GM23338 (cell line): Measurements from ENCODE around the gene EIF5A2. TPM values are rescaled to one million over a fixed set of nuclear protein-coding genes. Genes with fewer than 3 reads are reported as not detected.

Source experiments
- ATAC-seq: fragments of 200-7000 bp; cut with Tn5 transposase; 3 replicates; pipeline ENCODE4 v1.9.1; 2020
- DNase-seq: peaks from one replicate; pipeline ENCODE4 v3.0.0-alpha.2; 2015; ENCODE audit warnings: low spot score
- H2AFZ ChIP-seq: fragments of 200-600 bp; sonication (generic); 2 replicates; pipeline ENCODE4 v1.8.0; 2016; ENCODE audit warnings: antibody characterized with exemption, mild to moderate bottlenecking, moderate library complexity
- H3F3A ChIP-seq: fragments of 200-600 bp; sonication (generic); replicated peaks from 2 replicates; pipeline ENCODE4 v1.8.0; 2017; ENCODE audit warnings: antibody characterized with exemption, mixed run types, low read depth
- H3K27ac ChIP-seq: fragments of 200-600 bp; sonication (generic); 2 replicates; pipeline ENCODE4 v1.6.1; 2016; ENCODE audit warnings: low read depth
- H3K27me3 ChIP-seq: fragments of 200-600 bp; sonication (generic); 2 replicates; pipeline ENCODE4 v1.8.0; 2016; ENCODE audit warnings: mild to moderate bottlenecking, mixed run types, moderate library complexity; ENCODE audit not compliant: insufficient read depth
- H3K36me3 ChIP-seq: fragments of 200-600 bp; sonication (generic); 2 replicates; pipeline ENCODE4 v1.8.0; 2016; ENCODE audit warnings: mild to moderate bottlenecking; ENCODE audit not compliant: insufficient read depth
- H3K4me1 ChIP-seq: fragments of 200-600 bp; sonication (generic); 2 replicates; pipeline ENCODE4 v1.8.0; 2016; ENCODE audit warnings: mild to moderate bottlenecking, moderate library complexity; ENCODE audit not compliant: insufficient read depth
- H3K4me2 ChIP-seq: fragments of 200-600 bp; sonication (generic); 2 replicates; pipeline ENCODE4 v1.7.1; 2017; ENCODE audit warnings: mixed run types
- H3K4me3 ChIP-seq: fragments of 200-600 bp; sonication (generic); 2 replicates; pipeline ENCODE4 v1.6.1; 2016; ENCODE audit warnings: mixed run types
- H3K79me2 ChIP-seq: fragments of 200-600 bp; sonication (generic); replicated peaks from 2 replicates; pipeline ENCODE4 v1.8.0; 2017; ENCODE audit warnings: mild to moderate bottlenecking; ENCODE audit not compliant: insufficient read depth
- H3K9me2 ChIP-seq: fragments of 200-600 bp; sonication (generic); 2 replicates; pipeline ENCODE4 v1.8.0; 2017; ENCODE audit not compliant: insufficient read depth
- H4K20me1 ChIP-seq: fragments of 200-600 bp; sonication (generic); replicated peaks from 2 replicates; pipeline ENCODE4 v1.8.0; 2017; ENCODE audit warnings: mild to moderate bottlenecking; ENCODE audit not compliant: insufficient read depth
- H3K27ac Mint-ChIP-seq: 2 replicates; pipeline ENCODE4 v1.8.0; 2020; ENCODE audit warnings: inconsistent platforms, mild to moderate bottlenecking, moderate library complexity, mixed read lengths
- H3K27me3 Mint-ChIP-seq: 3 replicates; pipeline ENCODE4 v1.8.0; 2022; ENCODE audit warnings: low read depth, mild to moderate bottlenecking, moderate library complexity, mixed read lengths, inconsistent platforms; ENCODE audit not compliant: insufficient read depth, poor library complexity
- H3K36me3 Mint-ChIP-seq: 3 replicates; pipeline ENCODE4 v1.8.0; 2021; ENCODE audit warnings: low read depth, mild to moderate bottlenecking, inconsistent platforms, moderate library complexity, mixed read lengths
- H3K4me1 Mint-ChIP-seq: 3 replicates; pipeline ENCODE4 v1.8.0; 2020; ENCODE audit warnings: mild to moderate bottlenecking, inconsistent platforms, mixed read lengths
- H3K4me3 Mint-ChIP-seq: 3 replicates; pipeline ENCODE4 v1.8.0; 2021; ENCODE audit warnings: moderate library complexity, mild to moderate bottlenecking, inconsistent platforms, mixed read lengths
- H3K9me3 Mint-ChIP-seq: 3 replicates; pipeline ENCODE4 v1.8.0; 2020; ENCODE audit warnings: moderate library complexity, mild to moderate bottlenecking, inconsistent platforms, mixed read lengths
- CREB1 ChIP-seq: fragments of 250-450 bp; sonication (Bioruptor Pico); IDR thresholded peaks from 2 replicates; pipeline ENCODE4 v1.5.0; 2020; ENCODE audit warnings: low read depth, mild to moderate bottlenecking, moderate library complexity
- EZH2 ChIP-seq: fragments of 200-600 bp; sonication (generic); IDR thresholded peaks from one replicate; pipeline ENCODE4 v1.8.0; 2017; ENCODE audit warnings: antibody characterized with exemption, mild to moderate bottlenecking, low read depth; ENCODE audit not compliant: unreplicated experiment
- EZH2phosphoT487 ChIP-seq: fragments of 200-600 bp; sonication (generic); IDR thresholded peaks from one replicate; pipeline ENCODE4 v1.8.1; 2018; ENCODE audit warnings: antibody characterized with exemption; ENCODE audit not compliant: unreplicated experiment
- JUNB ChIP-seq: IDR thresholded peaks from one replicate; pipeline ENCODE4 v1.6.1; 2016; ENCODE audit warnings: antibody characterized with exemption; ENCODE audit not compliant: unreplicated experiment
- NANOG ChIP-seq: IDR thresholded peaks from 2 replicates; pipeline ENCODE4 v1.6.1; 2016; ENCODE audit warnings: antibody characterized with exemption, borderline replicate concordance
- POLR2AphosphoS5 ChIP-seq: IDR thresholded peaks from 2 replicates; pipeline ENCODE4 v1.6.1; 2016; ENCODE audit warnings: antibody characterized with exemption, low read depth
- STAT1 ChIP-seq: IDR thresholded peaks from one replicate; pipeline ENCODE4 v1.6.1; 2016; ENCODE audit warnings: antibody characterized with exemption; ENCODE audit not compliant: unreplicated experiment
- ZNF114 ChIP-seq: fragments of 250-450 bp; sonication (Bioruptor Pico); IDR thresholded peaks from 2 replicates; pipeline ENCODE4 v1.5.0; 2020; ENCODE audit warnings: mild to moderate bottlenecking, moderate library complexity
- ZNF331 ChIP-seq: fragments of 250-450 bp; sonication (Bioruptor Pico); IDR thresholded peaks from 2 replicates; pipeline ENCODE4 v1.5.0; 2020; ENCODE audit warnings: low read depth, mild to moderate bottlenecking, moderate library complexity
- polyA plus RNA-seq: library from polyadenylated mRNA; unstranded; fragments of >200 nt; fragmentation: Nextera tagmentation; extraction: Ambion mirVana; gene quantifications from 2 replicates; pipeline ENCODE4 v1.2.1, GENCODE V29; 2016
- total RNA-seq: library from RNA; depleted of rRNA; stranded (reverse); fragments of >200 nt; shearing (Covaris generic); gene quantifications from 2 replicates; pipeline ENCODE4 v1.2.3, GENCODE V29; 2014
- TF ChIP-seq, protein P1 (sequence below): IDR thresholded peaks from 2 replicates; pipeline ENCODE4 v1.6.1; 2016; ENCODE audit warnings: antibody characterized with exemption
- TF ChIP-seq, protein P2 (sequence below), 2 experiments: fragments of 200-600 bp in 1 of 2; sonication (generic) in 1 of 2; conservative IDR thresholded peaks; 2 replicates each; pipeline versions ENCODE4 v1.5.1 to v1.6.1; 2016 to 2017; ENCODE audit warnings: antibody characterized with exemption in 2 of 2, low read depth in 2 of 2, mild to moderate bottlenecking in 2 of 2, moderate library complexity in 1 of 2
- TF ChIP-seq, protein P3 (sequence below): fragments of 250-450 bp; sonication (Bioruptor Pico); IDR thresholded peaks from 2 replicates; pipeline ENCODE4 v1.5.0; 2020; ENCODE audit warnings: mild to moderate bottlenecking, moderate library complexity
- TF ChIP-seq, protein P4 (sequence below): IDR thresholded peaks from one replicate; pipeline ENCODE4 v1.6.1; 2018; ENCODE audit warnings: antibody characterized with exemption; ENCODE audit not compliant: unreplicated experiment

Gene EIF5A2
- total and polyA plus RNA-seq, 2 experiments from 2014 or later, result 5.9 to 11.7 TPM

DNA sequence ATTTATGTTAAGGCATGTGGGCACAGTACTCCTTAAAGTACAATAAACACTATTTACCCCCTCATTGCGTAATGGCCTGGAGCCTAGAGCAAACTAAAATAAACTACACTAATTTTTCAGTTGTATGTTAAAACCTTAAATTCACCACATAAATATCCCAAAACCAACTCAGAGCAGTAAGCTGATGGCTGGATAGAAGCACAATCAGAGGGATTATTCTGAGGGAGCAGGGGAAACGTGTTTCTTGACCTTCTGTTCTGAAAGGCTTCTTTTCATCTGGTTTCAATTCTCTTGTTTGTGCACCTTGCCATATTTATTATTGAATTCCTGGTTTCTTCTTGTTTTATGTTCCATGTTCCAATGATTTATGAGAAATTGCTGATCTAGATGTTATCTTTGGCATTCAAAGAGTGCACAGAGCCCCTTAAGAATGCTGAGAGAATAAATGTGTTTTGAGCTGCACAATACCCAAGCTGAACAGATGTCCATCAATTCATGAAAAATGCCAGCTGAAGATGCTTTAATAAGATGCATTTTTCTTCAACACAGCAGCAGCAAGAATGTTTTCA lies 68.1 kb downstream of the EIF5A2 start:
- TF ChIP-seq, protein P1, sequence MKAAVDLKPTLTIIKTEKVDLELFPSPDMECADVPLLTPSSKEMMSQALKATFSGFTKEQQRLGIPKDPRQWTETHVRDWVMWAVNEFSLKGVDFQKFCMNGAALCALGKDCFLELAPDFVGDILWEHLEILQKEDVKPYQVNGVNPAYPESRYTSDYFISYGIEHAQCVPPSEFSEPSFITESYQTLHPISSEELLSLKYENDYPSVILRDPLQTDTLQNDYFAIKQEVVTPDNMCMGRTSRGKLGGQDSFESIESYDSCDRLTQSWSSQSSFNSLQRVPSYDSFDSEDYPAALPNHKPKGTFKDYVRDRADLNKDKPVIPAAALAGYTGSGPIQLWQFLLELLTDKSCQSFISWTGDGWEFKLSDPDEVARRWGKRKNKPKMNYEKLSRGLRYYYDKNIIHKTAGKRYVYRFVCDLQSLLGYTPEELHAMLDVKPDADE, result no peak
- TF ChIP-seq POLR2AphosphoS5 (no peak), JUNB (no peak), STAT1 (no peak), ZNF114 (CRISPR knock-in tag) (no peak), ZNF331 (CRISPR knock-in tag) (no peak), NANOG (no peak), EZH2 (no peak), CREB1 (CRISPR knock-in tag) (no peak), EZH2phosphoT487 (no peak)
- TF ChIP-seq, protein P2, sequence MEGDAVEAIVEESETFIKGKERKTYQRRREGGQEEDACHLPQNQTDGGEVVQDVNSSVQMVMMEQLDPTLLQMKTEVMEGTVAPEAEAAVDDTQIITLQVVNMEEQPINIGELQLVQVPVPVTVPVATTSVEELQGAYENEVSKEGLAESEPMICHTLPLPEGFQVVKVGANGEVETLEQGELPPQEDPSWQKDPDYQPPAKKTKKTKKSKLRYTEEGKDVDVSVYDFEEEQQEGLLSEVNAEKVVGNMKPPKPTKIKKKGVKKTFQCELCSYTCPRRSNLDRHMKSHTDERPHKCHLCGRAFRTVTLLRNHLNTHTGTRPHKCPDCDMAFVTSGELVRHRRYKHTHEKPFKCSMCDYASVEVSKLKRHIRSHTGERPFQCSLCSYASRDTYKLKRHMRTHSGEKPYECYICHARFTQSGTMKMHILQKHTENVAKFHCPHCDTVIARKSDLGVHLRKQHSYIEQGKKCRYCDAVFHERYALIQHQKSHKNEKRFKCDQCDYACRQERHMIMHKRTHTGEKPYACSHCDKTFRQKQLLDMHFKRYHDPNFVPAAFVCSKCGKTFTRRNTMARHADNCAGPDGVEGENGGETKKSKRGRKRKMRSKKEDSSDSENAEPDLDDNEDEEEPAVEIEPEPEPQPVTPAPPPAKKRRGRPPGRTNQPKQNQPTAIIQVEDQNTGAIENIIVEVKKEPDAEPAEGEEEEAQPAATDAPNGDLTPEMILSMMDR (conservative IDR thresholded peaks at IDR 0.05; ENCODE audit: low read depth in 2 of 2), result no peak
- TF ChIP-seq, protein P3, sequence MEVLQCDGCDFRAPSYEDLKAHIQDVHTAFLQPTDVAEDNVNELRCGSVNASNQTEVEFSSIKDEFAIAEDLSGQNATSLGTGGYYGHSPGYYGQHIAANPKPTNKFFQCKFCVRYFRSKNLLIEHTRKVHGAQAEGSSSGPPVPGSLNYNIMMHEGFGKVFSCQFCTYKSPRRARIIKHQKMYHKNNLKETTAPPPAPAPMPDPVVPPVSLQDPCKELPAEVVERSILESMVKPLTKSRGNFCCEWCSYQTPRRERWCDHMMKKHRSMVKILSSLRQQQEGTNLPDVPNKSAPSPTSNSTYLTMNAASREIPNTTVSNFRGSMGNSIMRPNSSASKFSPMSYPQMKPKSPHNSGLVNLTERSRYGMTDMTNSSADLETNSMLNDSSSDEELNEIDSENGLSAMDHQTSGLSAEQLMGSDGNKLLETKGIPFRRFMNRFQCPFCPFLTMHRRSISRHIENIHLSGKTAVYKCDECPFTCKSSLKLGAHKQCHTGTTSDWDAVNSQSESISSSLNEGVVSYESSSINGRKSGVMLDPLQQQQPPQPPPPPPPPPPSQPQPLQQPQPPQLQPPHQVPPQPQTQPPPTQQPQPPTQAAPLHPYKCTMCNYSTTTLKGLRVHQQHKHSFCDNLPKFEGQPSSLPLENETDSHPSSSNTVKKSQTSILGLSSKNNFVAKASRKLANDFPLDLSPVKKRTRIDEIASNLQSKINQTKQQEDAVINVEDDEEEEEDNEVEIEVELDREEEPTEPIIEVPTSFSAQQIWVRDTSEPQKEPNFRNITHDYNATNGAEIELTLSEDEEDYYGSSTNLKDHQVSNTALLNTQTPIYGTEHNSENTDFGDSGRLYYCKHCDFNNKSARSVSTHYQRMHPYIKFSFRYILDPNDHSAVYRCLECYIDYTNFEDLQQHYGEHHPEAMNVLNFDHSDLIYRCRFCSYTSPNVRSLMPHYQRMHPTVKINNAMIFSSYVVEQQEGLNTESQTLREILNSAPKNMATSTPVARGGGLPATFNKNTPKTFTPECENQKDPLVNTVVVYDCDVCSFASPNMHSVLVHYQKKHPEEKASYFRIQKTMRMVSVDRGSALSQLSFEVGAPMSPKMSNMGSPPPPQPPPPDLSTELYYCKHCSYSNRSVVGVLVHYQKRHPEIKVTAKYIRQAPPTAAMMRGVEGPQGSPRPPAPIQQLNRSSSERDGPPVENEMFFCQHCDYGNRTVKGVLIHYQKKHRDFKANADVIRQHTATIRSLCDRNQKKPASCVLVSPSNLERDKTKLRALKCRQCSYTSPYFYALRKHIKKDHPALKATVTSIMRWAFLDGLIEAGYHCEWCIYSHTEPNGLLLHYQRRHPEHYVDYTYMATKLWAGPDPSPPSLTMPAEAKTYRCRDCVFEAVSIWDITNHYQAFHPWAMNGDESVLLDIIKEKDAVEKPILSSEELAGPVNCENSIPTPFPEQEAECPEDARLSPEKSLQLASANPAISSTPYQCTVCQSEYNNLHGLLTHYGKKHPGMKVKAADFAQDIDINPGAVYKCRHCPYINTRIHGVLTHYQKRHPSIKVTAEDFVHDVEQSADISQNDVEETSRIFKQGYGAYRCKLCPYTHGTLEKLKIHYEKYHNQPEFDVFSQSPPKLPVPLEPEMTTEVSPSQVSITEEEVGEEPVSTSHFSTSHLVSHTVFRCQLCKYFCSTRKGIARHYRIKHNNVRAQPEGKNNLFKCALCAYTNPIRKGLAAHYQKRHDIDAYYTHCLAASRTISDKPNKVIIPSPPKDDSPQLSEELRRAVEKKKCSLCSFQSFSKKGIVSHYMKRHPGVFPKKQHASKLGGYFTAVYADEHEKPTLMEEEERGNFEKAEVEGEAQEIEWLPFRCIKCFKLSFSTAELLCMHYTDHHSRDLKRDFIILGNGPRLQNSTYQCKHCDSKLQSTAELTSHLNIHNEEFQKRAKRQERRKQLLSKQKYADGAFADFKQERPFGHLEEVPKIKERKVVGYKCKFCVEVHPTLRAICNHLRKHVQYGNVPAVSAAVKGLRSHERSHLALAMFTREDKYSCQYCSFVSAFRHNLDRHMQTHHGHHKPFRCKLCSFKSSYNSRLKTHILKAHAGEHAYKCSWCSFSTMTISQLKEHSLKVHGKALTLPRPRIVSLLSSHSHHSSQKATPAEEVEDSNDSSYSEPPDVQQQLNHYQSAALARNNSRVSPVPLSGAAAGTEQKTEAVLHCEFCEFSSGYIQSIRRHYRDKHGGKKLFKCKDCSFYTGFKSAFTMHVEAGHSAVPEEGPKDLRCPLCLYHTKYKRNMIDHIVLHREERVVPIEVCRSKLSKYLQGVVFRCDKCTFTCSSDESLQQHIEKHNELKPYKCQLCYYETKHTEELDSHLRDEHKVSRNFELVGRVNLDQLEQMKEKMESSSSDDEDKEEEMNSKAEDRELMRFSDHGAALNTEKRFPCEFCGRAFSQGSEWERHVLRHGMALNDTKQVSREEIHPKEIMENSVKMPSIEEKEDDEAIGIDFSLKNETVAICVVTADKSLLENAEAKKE (CRISPR knock-in tag), result no peak
- TF ChIP-seq, protein P4, sequence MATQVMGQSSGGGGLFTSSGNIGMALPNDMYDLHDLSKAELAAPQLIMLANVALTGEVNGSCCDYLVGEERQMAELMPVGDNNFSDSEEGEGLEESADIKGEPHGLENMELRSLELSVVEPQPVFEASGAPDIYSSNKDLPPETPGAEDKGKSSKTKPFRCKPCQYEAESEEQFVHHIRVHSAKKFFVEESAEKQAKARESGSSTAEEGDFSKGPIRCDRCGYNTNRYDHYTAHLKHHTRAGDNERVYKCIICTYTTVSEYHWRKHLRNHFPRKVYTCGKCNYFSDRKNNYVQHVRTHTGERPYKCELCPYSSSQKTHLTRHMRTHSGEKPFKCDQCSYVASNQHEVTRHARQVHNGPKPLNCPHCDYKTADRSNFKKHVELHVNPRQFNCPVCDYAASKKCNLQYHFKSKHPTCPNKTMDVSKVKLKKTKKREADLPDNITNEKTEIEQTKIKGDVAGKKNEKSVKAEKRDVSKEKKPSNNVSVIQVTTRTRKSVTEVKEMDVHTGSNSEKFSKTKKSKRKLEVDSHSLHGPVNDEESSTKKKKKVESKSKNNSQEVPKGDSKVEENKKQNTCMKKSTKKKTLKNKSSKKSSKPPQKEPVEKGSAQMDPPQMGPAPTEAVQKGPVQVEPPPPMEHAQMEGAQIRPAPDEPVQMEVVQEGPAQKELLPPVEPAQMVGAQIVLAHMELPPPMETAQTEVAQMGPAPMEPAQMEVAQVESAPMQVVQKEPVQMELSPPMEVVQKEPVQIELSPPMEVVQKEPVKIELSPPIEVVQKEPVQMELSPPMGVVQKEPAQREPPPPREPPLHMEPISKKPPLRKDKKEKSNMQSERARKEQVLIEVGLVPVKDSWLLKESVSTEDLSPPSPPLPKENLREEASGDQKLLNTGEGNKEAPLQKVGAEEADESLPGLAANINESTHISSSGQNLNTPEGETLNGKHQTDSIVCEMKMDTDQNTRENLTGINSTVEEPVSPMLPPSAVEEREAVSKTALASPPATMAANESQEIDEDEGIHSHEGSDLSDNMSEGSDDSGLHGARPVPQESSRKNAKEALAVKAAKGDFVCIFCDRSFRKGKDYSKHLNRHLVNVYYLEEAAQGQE, result no peak
- DNase-seq (no peak), ATAC-seq (no peak)
- no peaks in the 10 kb centered on the region for H3K36me3 Mint-ChIP-seq
- Histone ChIP-seq H3K79me2 (no peaks in the 10 kb centered on the region), H3K4me2 (no peak overlapping the region), H3K4me1 (peaks cover 35% of the 10 kb centered on the region), H3K36me3 (no peaks in the 10 kb centered on the region), H2AFZ (no peak overlapping the region), H3K4me3 (no peak overlapping the region), H3F3A (no peaks in the 10 kb centered on the region), H3K27ac (no peak overlapping the region), H3K9me2 (no peaks in the 10 kb centered on the region), H3K27me3 (no peaks in the 10 kb centered on the region), H4K20me1 (no peaks in the 10 kb centered on the region)
- peaks cover 33% of the 10 kb centered on the region for H3K4me1 Mint-ChIP-seq
- no peaks in the 10 kb centered on the region; the same call in 2 of the 3 replicates for H3K9me3 Mint-ChIP-seq
- H3K27me3 Mint-ChIP-seq, result no peaks in the 10 kb centered on the region
- H3K27ac Mint-ChIP-seq, result no peak overlapping the region
- no peak overlapping the region for H3K4me3 Mint-ChIP-seq
